Stimulated activated CD4-positive, alpha-beta T cell treated with anti-CD3 and anti-CD28 coated beads, TNF-alpha, amount 100 ng/mL, for 4 hours (primary cell): Measurements from ENCODE around the gene LRRC45.
A peak's percentile ranks its signal among the peaks of the same experiment; 100 is the strongest.
"Not testable (repeated sequence)": the region's sequence is repeated elsewhere in the genome, so short reads cannot be mapped to it uniquely, and the experiment has no call there.

Experiments
- DNase-seq, 3 experiments: peaks; one replicate each; pipeline ENCODE4 v3.0.0-alpha.2; 2020; ENCODE audit warnings: low read depth in 3 of 3

Gene LRRC45

GRCh38 chr17:82022981-82023446, at the start of gene LRRC45:
Gene LRRC45 (plus strand): TSS chr17:82023305. CDS start chr17:82023644, 339 bp downstream.
- peak; percentile 99 to 100 (median 99) for DNase-seq

GRCh38 chr17:81973432-81973831, 49.7 kb upstream of the LRRC45 start:
- no peak for DNase-seq

GRCh38 chr17:81976332-81977210, 46.5 kb upstream of the LRRC45 start:
- peak in 1 of 3 experiments; percentile 29 for DNase-seq

GRCh38 chr17:81977211-81977808, 45.8 kb upstream of the LRRC45 start, which contains the start of gene ASPSCR1:
Gene ASPSCR1 (plus strand): TSS chr17:81977629. CDS start chr17:81977647, 18 bp downstream.
- DNase-seq: peak; percentile 82 to 90 (median 84)

GRCh38 chr17:81978524-81979298, 44.4 kb upstream of the LRRC45 start:
- DNase-seq: no peak

- no peak for DNase-seq
Observed at GRCh38 chr17:81980122-81980521, 43.0 kb upstream of the LRRC45 start.

- no peak for DNase-seq
Observed at GRCh38 chr17:81980707-81981343, 42.3 kb upstream of the LRRC45 start.

GRCh38 chr17:81981511-81981910, 41.6 kb upstream of the LRRC45 start:
- not testable (repeated sequence) for DNase-seq

- DNase-seq: no peak
Observed at GRCh38 chr17:81983011-81983638, 40.0 kb upstream of the LRRC45 start.

- no peak for DNase-seq
Observed at GRCh38 chr17:81983639-81984373, 39.3 kb upstream of the LRRC45 start.

GRCh38 chr17:81984773-81985410, 38.2 kb upstream of the LRRC45 start:
- no peak for DNase-seq

GRCh38 chr17:81986606-81987005, 36.5 kb upstream of the LRRC45 start:
- no peak for DNase-seq

- no peak for DNase-seq
Observed at GRCh38 chr17:81987161-81987770, 35.8 kb upstream of the LRRC45 start.

GRCh38 chr17:81990836-81991683, 32.0 kb upstream of the LRRC45 start:
- no peak for DNase-seq

GRCh38 chr17:81991684-81992305, 31.3 kb upstream of the LRRC45 start:
- DNase-seq: no peak

- DNase-seq: no peak
Observed at GRCh38 chr17:81992306-81993102, 30.6 kb upstream of the LRRC45 start.
